ENCODE results near the gene ONECUT3.

DNA sequence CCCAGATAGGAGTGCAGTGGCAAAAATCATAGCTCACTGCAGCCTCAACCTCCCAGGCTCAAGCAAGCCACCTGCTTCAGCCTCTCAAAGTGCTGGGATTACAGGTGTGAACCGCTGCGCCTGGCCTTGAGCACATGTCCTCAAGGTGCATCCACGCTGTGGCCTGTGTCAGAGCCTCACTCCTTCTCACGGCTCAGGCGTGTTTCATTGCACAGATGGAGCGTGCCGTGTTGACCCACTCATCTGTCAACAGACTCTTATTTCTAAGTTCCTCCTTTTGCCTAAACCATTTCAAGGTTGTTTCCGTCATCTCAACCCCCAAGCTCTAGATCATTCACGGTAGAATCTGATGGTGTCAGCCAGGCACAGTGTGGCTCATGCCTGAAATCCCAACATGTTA lies 30.6 kb downstream of the ONECUT3 start:
- TF ChIP-seq GABPA (IDR thresholded peaks at IDR 0.05 in 1 of 2, conservative IDR thresholded peaks at IDR 0.05 in 1 of 2), result no peak
- TF ChIP-seq, protein P1, sequence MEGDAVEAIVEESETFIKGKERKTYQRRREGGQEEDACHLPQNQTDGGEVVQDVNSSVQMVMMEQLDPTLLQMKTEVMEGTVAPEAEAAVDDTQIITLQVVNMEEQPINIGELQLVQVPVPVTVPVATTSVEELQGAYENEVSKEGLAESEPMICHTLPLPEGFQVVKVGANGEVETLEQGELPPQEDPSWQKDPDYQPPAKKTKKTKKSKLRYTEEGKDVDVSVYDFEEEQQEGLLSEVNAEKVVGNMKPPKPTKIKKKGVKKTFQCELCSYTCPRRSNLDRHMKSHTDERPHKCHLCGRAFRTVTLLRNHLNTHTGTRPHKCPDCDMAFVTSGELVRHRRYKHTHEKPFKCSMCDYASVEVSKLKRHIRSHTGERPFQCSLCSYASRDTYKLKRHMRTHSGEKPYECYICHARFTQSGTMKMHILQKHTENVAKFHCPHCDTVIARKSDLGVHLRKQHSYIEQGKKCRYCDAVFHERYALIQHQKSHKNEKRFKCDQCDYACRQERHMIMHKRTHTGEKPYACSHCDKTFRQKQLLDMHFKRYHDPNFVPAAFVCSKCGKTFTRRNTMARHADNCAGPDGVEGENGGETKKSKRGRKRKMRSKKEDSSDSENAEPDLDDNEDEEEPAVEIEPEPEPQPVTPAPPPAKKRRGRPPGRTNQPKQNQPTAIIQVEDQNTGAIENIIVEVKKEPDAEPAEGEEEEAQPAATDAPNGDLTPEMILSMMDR (IDR thresholded peaks at IDR 0.05; ENCODE audit: low read depth, low read length, missing input control), result no peak
- TF ChIP-seq JUND (IDR thresholded peaks at IDR 0.05), result no peak
- no peak for TF ChIP-seq TAF1 (conservative IDR thresholded peaks at IDR 0.05)
- no peak for TF ChIP-seq RAD21 (IDR thresholded peaks at IDR 0.05)
- TF ChIP-seq, protein P2, sequence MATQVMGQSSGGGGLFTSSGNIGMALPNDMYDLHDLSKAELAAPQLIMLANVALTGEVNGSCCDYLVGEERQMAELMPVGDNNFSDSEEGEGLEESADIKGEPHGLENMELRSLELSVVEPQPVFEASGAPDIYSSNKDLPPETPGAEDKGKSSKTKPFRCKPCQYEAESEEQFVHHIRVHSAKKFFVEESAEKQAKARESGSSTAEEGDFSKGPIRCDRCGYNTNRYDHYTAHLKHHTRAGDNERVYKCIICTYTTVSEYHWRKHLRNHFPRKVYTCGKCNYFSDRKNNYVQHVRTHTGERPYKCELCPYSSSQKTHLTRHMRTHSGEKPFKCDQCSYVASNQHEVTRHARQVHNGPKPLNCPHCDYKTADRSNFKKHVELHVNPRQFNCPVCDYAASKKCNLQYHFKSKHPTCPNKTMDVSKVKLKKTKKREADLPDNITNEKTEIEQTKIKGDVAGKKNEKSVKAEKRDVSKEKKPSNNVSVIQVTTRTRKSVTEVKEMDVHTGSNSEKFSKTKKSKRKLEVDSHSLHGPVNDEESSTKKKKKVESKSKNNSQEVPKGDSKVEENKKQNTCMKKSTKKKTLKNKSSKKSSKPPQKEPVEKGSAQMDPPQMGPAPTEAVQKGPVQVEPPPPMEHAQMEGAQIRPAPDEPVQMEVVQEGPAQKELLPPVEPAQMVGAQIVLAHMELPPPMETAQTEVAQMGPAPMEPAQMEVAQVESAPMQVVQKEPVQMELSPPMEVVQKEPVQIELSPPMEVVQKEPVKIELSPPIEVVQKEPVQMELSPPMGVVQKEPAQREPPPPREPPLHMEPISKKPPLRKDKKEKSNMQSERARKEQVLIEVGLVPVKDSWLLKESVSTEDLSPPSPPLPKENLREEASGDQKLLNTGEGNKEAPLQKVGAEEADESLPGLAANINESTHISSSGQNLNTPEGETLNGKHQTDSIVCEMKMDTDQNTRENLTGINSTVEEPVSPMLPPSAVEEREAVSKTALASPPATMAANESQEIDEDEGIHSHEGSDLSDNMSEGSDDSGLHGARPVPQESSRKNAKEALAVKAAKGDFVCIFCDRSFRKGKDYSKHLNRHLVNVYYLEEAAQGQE (IDR thresholded peaks at IDR 0.05), result no peak
- TF ChIP-seq SP1 (IDR thresholded peaks at IDR 0.05), result no peak
- TF ChIP-seq FOXA1 (IDR thresholded peaks at IDR 0.05), result no peak
- no peak for TF ChIP-seq RXRA (IDR thresholded peaks at IDR 0.05)
- TF ChIP-seq, protein P3, sequence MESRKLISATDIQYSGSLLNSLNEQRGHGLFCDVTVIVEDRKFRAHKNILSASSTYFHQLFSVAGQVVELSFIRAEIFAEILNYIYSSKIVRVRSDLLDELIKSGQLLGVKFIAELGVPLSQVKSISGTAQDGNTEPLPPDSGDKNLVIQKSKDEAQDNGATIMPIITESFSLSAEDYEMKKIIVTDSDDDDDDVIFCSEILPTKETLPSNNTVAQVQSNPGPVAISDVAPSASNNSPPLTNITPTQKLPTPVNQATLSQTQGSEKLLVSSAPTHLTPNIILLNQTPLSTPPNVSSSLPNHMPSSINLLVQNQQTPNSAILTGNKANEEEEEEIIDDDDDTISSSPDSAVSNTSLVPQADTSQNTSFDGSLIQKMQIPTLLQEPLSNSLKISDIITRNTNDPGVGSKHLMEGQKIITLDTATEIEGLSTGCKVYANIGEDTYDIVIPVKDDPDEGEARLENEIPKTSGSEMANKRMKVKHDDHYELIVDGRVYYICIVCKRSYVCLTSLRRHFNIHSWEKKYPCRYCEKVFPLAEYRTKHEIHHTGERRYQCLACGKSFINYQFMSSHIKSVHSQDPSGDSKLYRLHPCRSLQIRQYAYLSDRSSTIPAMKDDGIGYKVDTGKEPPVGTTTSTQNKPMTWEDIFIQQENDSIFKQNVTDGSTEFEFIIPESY (IDR thresholded peaks at IDR 0.05), result no peak
- TF ChIP-seq HNF4A (conservative IDR thresholded peaks at IDR 0.05), result no peak
- TF ChIP-seq, protein P4, sequence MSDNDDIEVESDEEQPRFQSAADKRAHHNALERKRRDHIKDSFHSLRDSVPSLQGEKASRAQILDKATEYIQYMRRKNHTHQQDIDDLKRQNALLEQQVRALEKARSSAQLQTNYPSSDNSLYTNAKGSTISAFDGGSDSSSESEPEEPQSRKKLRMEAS (IDR thresholded peaks at IDR 0.05), result no peak

Data from liver (tissue), 3 donors.